Activated CD4-positive, alpha-beta T cell treated with anti-CD3 and anti-CD28 coated beads, Interleukin-2, amount 10 ng/mL, durations not matched to agents 24 days and 14 days (primary cell): ENCODE results near the gene TAF3. TPM values are rescaled to one million over a fixed set of nuclear protein-coding genes. Genes with fewer than 3 reads are reported as not detected.

Source experiments
- DNase-seq: peaks from one replicate; pipeline ENCODE4 v3.0.0; 2022
- H3K27ac Mint-ChIP-seq: one replicate; pipeline ENCODE4 v1.8.0; 2022; ENCODE audit warnings: mild to moderate bottlenecking, mixed read lengths
- H3K27me3 Mint-ChIP-seq: one replicate; pipeline ENCODE4 v1.8.0; 2022; ENCODE audit warnings: mixed read lengths
- H3K36me3 Mint-ChIP-seq: one replicate; pipeline ENCODE4 v1.8.0; 2022; ENCODE audit warnings: low read depth, mild to moderate bottlenecking, mixed read lengths
- H3K4me1 Mint-ChIP-seq: one replicate; pipeline ENCODE4 v1.8.0; 2021; ENCODE audit warnings: mixed read lengths
- H3K4me3 Mint-ChIP-seq: one replicate; pipeline ENCODE4 v1.8.0; 2022; ENCODE audit warnings: mild to moderate bottlenecking, moderate library complexity, mixed read lengths
- H3K9me3 Mint-ChIP-seq: one replicate; pipeline ENCODE4 v1.8.0; 2021; ENCODE audit warnings: mixed read lengths
- intact Hi-C: fragments of 100-400 bp; cut with micrococcal nuclease; formaldehyde crosslinking; loops from one replicate; pipeline ENCODE4 v1.15.1; 2023
- total RNA-seq: library from RNA; stranded (reverse); gene quantifications from 2 replicates; pipeline ENCODE4 v1.2.3, GENCODE V29; 2022

Gene TAF3
- total RNA-seq, 1 donor from 2014 or later: 15.1 TPM

DNA sequence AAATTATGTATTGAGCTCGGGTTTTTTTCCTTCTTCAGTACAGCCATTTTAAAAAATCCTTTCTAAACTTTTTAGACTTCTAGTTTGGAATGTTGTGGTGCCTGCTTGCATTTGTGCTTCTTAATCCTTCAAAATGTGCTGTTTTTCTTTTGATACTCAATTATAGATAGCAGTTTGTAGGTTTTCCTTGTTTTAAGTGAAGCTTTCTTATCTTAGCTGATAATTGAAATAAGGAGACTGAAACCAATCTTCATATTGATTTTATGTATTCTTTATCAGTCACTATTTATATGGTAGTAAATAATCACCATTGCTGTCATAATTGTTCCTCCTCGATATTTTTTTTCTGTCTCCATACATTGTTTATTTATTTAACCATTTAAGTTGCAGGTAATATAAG lies 56.6 kb downstream of the TAF3 start:
- peaks cover 2% of the 10 kb centered on the region for H3K4me1 Mint-ChIP-seq
- H3K4me3 Mint-ChIP-seq: no peak overlapping the region
- H3K9me3 Mint-ChIP-seq: no peaks in the 10 kb centered on the region
- no peak for DNase-seq
- no peak overlapping the region for H3K27ac Mint-ChIP-seq
- H3K27me3 Mint-ChIP-seq: no peaks in the 10 kb centered on the region
- no peaks in the 10 kb centered on the region for H3K36me3 Mint-ChIP-seq
- intact Hi-C loops: loop anchor here (5.0 to 10.0 kb wide), 2 partner anchors 167 to 450 kb away; no protein-coding TSS in a partner anchor

- Mint-ChIP-seq H3K4me1 (peaks cover 4% of the 10 kb centered on the region), H3K4me3 (no peak overlapping the region), H3K27ac (no peak overlapping the region), H3K27me3 (no peaks in the 10 kb centered on the region), H3K9me3 (no peaks in the 10 kb centered on the region), H3K36me3 (no peaks in the 10 kb centered on the region)
- intact Hi-C loops: loop anchor here (10.0 kb wide), 1 partner anchor 448 kb away; no protein-coding TSS in a partner anchor
- no peak for DNase-seq
These were observed 58.3 kb downstream of the TAF3 start for GRCh38 chr10:7876541-7877127.

DNA sequence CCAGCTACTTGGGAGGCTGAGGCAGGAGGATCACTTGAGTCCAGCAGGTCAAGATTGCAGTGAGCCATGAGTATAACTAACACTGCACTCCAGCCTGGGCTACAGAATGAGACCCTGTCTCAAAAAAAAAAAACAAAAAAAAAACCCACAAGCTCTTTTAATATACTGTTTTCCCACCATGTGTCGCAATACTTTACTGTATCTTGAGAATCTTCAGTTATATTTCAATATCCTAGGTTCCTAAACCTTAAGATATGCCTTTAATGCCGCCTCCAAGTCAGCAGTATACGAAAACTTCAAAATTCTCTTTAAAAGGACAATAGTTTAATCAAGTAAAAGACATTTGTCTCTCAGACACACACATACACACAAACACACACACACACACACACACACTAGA lies 62.8 kb downstream of the TAF3 start:
- Mint-ChIP-seq H3K4me3 (no peak overlapping the region), H3K36me3 (no peaks in the 10 kb centered on the region), H3K4me1 (peaks cover 4% of the 10 kb centered on the region), H3K27ac (no peak overlapping the region), H3K9me3 (no peaks in the 10 kb centered on the region), H3K27me3 (no peaks in the 10 kb centered on the region)
- no peak for DNase-seq
- intact Hi-C loops: no loop called here

DNA sequence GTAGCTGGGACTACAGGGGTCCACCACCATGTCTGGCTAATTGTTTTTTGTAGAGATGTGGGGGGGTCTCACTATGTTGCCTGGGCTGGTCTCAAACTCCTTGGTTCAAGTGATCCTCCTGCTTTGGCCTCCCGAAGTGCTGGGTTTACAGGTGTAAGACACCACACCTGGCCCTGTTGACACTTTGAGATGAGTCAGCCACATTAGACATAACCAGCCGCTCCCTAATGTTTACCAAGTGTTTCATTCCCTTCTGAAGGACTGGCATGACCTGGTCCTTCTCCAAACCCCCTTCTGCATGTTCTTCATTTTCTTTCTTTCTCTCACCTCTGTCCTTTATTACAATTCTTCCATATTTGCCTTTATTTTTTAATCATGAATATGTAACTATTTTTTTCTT lies 67.8 kb downstream of the TAF3 start:
- no peak overlapping the region for H3K27ac Mint-ChIP-seq
- no peak overlapping the region for H3K4me3 Mint-ChIP-seq
- H3K27me3 Mint-ChIP-seq: no peaks in the 10 kb centered on the region
- H3K9me3 Mint-ChIP-seq: no peaks in the 10 kb centered on the region
- intact Hi-C loops: no loop called here
- no peaks in the 10 kb centered on the region for H3K36me3 Mint-ChIP-seq
- peaks cover 5% of the 10 kb centered on the region for H3K4me1 Mint-ChIP-seq
- DNase-seq: no peak

GRCh38 chr10:7887174-7887816 lies 69.0 kb downstream of the TAF3 start:
- no peaks in the 10 kb centered on the region for H3K36me3 Mint-ChIP-seq
- no peak overlapping the region for H3K4me3 Mint-ChIP-seq
- no peaks in the 10 kb centered on the region for H3K9me3 Mint-ChIP-seq
- DNase-seq: no peak
- no peaks in the 10 kb centered on the region for H3K27me3 Mint-ChIP-seq
- no peak overlapping the region for H3K27ac Mint-ChIP-seq
- H3K4me1 Mint-ChIP-seq: peaks cover 2% of the 10 kb centered on the region
- intact Hi-C loops: no loop called here

DNA sequence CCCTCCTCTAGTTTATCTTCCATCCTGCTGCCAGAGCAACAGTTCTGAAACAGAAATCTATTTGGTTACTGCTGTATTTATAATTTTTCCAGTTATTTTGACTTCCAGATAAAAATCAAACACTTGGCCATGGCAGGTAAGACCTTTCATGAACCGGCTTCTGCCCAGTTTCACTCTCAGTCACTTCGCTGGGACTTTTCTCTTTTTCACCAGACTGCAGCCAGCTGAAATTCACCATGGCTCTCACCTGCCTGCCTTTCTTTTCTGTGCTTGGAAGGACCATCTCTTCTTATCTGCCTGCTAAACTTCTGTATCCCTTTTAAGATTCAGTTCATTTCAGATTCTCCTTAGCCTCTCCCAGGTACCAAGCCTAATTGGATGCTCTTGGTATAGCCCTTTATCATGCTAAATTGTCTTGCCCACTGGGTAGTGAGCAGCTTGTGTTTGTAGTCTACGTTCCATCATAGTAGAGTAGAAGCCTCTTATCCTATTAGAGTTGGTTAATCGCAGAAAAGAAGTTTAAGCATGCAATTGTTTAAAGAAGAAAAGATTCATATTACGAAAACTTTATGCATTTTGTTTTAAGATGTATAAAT lies 71.7 kb downstream of the TAF3 start:
- Mint-ChIP-seq H3K36me3 (no peaks in the 10 kb centered on the region), H3K27me3 (no peaks in the 10 kb centered on the region), H3K4me3 (no peak overlapping the region), H3K9me3 (no peaks in the 10 kb centered on the region), H3K27ac (no peak overlapping the region), H3K4me1 (peaks cover 2% of the 10 kb centered on the region)
- intact Hi-C loops: no loop called here
- DNase-seq: no peak

- no peak overlapping the region for H3K27ac Mint-ChIP-seq
- H3K36me3 Mint-ChIP-seq: no peaks in the 10 kb centered on the region
- H3K9me3 Mint-ChIP-seq: no peaks in the 10 kb centered on the region
- H3K4me1 Mint-ChIP-seq: peaks cover 2% of the 10 kb centered on the region
- no peak for DNase-seq
- no peak overlapping the region for H3K4me3 Mint-ChIP-seq
- intact Hi-C loops: no loop called here
- H3K27me3 Mint-ChIP-seq: no peaks in the 10 kb centered on the region
These were observed 72.5 kb downstream of the TAF3 start for GRCh38 chr10:7890781-7891180.

DNA sequence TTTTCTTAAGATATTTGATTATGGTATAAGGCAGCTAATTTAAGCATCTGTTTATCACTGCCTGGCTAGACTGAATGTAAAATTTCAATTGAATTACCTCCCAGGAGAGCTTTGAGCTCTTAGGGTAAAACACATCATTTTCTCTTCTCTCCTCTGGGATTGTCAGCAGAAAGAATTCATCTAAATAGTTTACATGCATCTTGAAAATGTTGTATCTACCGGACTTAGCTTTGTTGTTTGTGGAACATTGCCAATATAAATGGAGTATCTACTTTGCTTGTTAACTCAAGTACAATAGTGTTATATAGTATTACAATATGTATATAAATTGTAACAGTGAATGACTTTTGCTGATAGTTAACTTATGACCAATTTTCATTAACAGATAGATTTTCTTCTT lies 73.3 kb downstream of the TAF3 start:
- no peak for DNase-seq
- intact Hi-C loops: no loop called here
- H3K27me3 Mint-ChIP-seq: no peaks in the 10 kb centered on the region
- peaks cover 2% of the 10 kb centered on the region for H3K4me1 Mint-ChIP-seq
- no peak overlapping the region for H3K4me3 Mint-ChIP-seq
- H3K9me3 Mint-ChIP-seq: no peaks in the 10 kb centered on the region
- peaks cover 2% of the 10 kb centered on the region for H3K36me3 Mint-ChIP-seq
- no peak overlapping the region for H3K27ac Mint-ChIP-seq

DNA sequence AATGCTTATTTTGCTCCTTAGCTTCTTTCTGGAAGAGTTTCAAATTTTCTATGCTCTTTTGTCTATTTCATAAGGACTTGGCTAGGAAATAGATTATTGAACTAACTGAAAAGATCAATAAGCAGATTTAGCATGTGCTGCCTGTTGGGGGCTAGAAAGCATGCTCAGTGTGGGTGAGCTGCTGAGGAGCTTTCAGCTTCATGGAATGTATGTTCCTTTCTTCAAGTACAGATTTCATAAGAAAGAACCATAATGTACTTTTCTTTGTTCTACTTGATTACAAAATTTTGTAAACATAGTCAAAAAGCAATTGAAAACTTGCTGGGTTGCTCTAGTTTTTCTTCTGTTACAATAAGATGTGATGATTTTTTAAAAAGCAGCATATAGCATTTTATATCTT lies 73.8 kb downstream of the TAF3 start:
- peaks cover 2% of the 10 kb centered on the region for H3K4me1 Mint-ChIP-seq
- H3K36me3 Mint-ChIP-seq: peaks cover 6% of the 10 kb centered on the region
- H3K9me3 Mint-ChIP-seq: no peaks in the 10 kb centered on the region
- no peaks in the 10 kb centered on the region for H3K27me3 Mint-ChIP-seq
- no peak for DNase-seq
- intact Hi-C loops: no loop called here
- H3K4me3 Mint-ChIP-seq: no peak overlapping the region
- H3K27ac Mint-ChIP-seq: no peak overlapping the region

DNA sequence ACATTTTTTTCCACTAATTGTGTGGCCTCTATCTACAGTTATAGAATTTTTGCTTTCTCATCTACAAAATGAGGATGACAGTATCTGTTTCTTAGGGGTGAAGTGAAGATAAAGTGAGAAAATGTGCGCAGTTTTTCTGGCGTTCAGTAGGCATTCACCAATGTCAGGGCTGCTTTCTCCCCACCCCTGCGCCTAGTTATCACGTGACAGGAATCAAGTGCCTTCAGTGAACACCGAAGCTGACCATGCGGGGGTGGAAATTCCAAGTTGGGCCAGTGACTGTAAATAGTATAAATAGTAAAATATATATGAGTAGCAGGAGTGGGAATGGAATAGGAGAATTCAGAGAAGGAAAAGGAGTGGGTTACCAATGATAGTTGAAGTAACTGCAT lies 77.4 kb downstream of the TAF3 start:
- H3K27ac Mint-ChIP-seq: no peak overlapping the region
- H3K4me3 Mint-ChIP-seq: no peak overlapping the region
- H3K4me1 Mint-ChIP-seq: peaks cover 4% of the 10 kb centered on the region
- no peaks in the 10 kb centered on the region for H3K27me3 Mint-ChIP-seq
- intact Hi-C loops: no loop called here
- H3K36me3 Mint-ChIP-seq: peaks cover 16% of the 10 kb centered on the region
- no peaks in the 10 kb centered on the region for H3K9me3 Mint-ChIP-seq
- DNase-seq: peak; percentile 37

DNA sequence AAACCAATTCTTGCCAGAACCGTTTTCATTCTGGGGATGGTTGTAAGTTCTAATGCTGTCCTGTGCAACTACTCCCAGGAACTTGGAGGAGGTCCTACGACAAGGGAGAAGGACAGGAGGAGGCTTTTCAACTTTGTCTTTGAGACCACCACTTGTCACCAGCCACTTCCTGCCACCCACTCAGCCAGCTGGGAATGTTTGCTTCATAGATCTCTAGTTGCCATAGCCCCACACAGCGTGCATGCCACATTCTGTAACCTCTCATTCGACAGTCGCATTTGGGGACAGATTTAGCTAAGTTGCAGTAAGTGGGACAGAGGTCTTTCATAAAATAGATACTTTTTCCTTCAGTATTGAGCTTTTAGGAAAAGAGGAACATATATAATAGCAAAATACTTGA lies 78.0 kb downstream of the TAF3 start:
- Mint-ChIP-seq H3K4me3 (no peak overlapping the region), H3K4me1 (peaks cover 4% of the 10 kb centered on the region), H3K9me3 (no peaks in the 10 kb centered on the region), H3K27ac (no peak overlapping the region), H3K27me3 (no peaks in the 10 kb centered on the region), H3K36me3 (peaks cover 16% of the 10 kb centered on the region)
- intact Hi-C loops: no loop called here
- DNase-seq: no peak

- Mint-ChIP-seq H3K27me3 (no peaks in the 10 kb centered on the region), H3K4me3 (no peak overlapping the region), H3K27ac (no peak overlapping the region), H3K9me3 (no peaks in the 10 kb centered on the region), H3K4me1 (peaks cover 4% of the 10 kb centered on the region), H3K36me3 (peaks cover 16% of the 10 kb centered on the region)
- DNase-seq: no peak
- intact Hi-C loops: no loop called here
These were observed 83.0 kb downstream of the TAF3 start for GRCh38 chr10:7901256-7901655.

DNA sequence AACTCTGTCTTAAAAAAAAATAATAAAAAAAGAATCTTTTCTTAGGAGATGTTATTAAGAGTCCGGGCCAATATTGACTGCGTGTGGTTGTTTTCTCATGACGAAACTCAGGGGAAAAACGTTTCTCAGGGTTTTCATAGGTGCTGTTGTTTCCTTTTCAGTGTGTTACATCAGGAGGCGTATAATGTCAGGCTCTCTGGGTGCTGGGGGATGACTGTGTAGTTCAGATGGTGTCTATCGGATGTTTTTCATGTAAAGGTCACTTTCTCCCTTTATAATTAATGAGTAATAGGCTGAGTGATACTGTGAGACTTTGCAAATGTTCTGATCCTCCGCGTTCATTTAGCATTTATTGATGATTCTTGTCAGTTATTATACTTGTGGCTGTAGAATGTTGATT lies 84.1 kb downstream of the TAF3 start:
- Mint-ChIP-seq H3K4me3 (no peak overlapping the region), H3K4me1 (peaks cover 4% of the 10 kb centered on the region), H3K27me3 (no peaks in the 10 kb centered on the region), H3K9me3 (no peaks in the 10 kb centered on the region), H3K27ac (no peak overlapping the region), H3K36me3 (peaks cover 9% of the 10 kb centered on the region)
- DNase-seq: no peak
- intact Hi-C loops: no loop called here

GRCh38 chr10:7903851-7904250 lies 85.5 kb downstream of the TAF3 start:
- no peak overlapping the region for H3K4me3 Mint-ChIP-seq
- DNase-seq: no peak
- H3K9me3 Mint-ChIP-seq: no peaks in the 10 kb centered on the region
- H3K27ac Mint-ChIP-seq: no peak overlapping the region
- no peaks in the 10 kb centered on the region for H3K4me1 Mint-ChIP-seq
- intact Hi-C loops: no loop called here
- H3K36me3 Mint-ChIP-seq: peaks cover 4% of the 10 kb centered on the region
- no peaks in the 10 kb centered on the region for H3K27me3 Mint-ChIP-seq
